Stimulated activated memory B cell treated with anti-CD40 and anti-IgM and Interleukin-4, amounts not matched to agents 10 μg/mL and 1 μg/mL and 100 μg/mL, for 72 hours (primary cell): Measurements from ENCODE around the gene MEX3B.
A peak's percentile ranks its signal among the peaks of the same experiment; 100 is the strongest.

ENCODE experiments used
- ATAC-seq: fragments of 150-1000 bp; cut with Tn5 transposase; 2 replicates; pipeline ENCODE4 v1.10.0; 2021
- H3K27ac Mint-ChIP-seq: one replicate; pipeline ENCODE4 v1.8.0; 2022; ENCODE audit warnings: mild to moderate bottlenecking, mixed read lengths
- H3K27me3 Mint-ChIP-seq: one replicate; pipeline ENCODE4 v1.8.0; 2022; ENCODE audit warnings: mixed read lengths
- H3K36me3 Mint-ChIP-seq: one replicate; pipeline ENCODE4 v1.8.0; 2022; ENCODE audit warnings: mixed read lengths
- H3K4me1 Mint-ChIP-seq: one replicate; pipeline ENCODE4 v1.8.0; 2022; ENCODE audit warnings: mixed read lengths
- H3K4me3 Mint-ChIP-seq: one replicate; pipeline ENCODE4 v1.8.0; 2022; ENCODE audit warnings: mild to moderate bottlenecking, moderate library complexity, mixed read lengths
- H3K9me3 Mint-ChIP-seq: one replicate; pipeline ENCODE4 v1.8.0; 2022; ENCODE audit warnings: mixed read lengths

The MEX3B gene

GRCh38 chr15:82058517-82059204 lies 12.8 kb upstream of the MEX3B start:
- Mint-ChIP-seq H3K9me3 (no peaks in the 10 kb centered on the region), H3K27ac (no peak overlapping the region)

GRCh38 chr15:82058026-82058425 lies 12.2 kb upstream of the MEX3B start:
- Mint-ChIP-seq H3K4me1 (peaks cover 13% of the 10 kb centered on the region), H3K27ac (no peak overlapping the region), H3K27me3 (peaks cover 89% of the 10 kb centered on the region), H3K9me3 (no peaks in the 10 kb centered on the region), H3K4me3 (no peak overlapping the region), H3K36me3 (no peaks in the 10 kb centered on the region)
- ATAC-seq: peak; percentile 20

More at GRCh38 chr15:82058517-82059204, 12.8 kb upstream of the MEX3B start:
- Mint-ChIP-seq H3K4me1 (peaks cover 13% of the 10 kb centered on the region), H3K4me3 (no peak overlapping the region), H3K27me3 (peaks cover 89% of the 10 kb centered on the region), H3K36me3 (no peaks in the 10 kb centered on the region)
- ATAC-seq: no peak

- ATAC-seq: no peak
- peaks cover 85% of the 10 kb centered on the region for H3K27me3 Mint-ChIP-seq
- H3K4me1 Mint-ChIP-seq: peaks cover 13% of the 10 kb centered on the region
- no peak overlapping the region for H3K4me3 Mint-ChIP-seq
- no peaks in the 10 kb centered on the region for H3K9me3 Mint-ChIP-seq
- no peaks in the 10 kb centered on the region for H3K36me3 Mint-ChIP-seq
- no peak overlapping the region for H3K27ac Mint-ChIP-seq
Measured at GRCh38 chr15:82056958-82057823, 11.4 kb upstream of the MEX3B start.

- Mint-ChIP-seq H3K9me3 (no peaks in the 10 kb centered on the region), H3K36me3 (no peaks in the 10 kb centered on the region), H3K4me3 (no peak overlapping the region), H3K4me1 (peaks cover 2% of the 10 kb centered on the region), H3K27ac (no peak overlapping the region), H3K27me3 (peaks cover 75% of the 10 kb centered on the region)
- ATAC-seq: no peak
Measured at GRCh38 chr15:82052751-82053150, 6.9 kb upstream of the MEX3B start.

GRCh38 chr15:82051664-82052063 lies 5.8 kb upstream of the MEX3B start:
- no peaks in the 10 kb centered on the region for H3K36me3 Mint-ChIP-seq
- ATAC-seq: no peak
- no peaks in the 10 kb centered on the region for H3K9me3 Mint-ChIP-seq
- no peak overlapping the region for H3K27ac Mint-ChIP-seq
- H3K4me3 Mint-ChIP-seq: no peak overlapping the region
- peaks cover 8% of the 10 kb centered on the region for H3K4me1 Mint-ChIP-seq
- peaks cover 74% of the 10 kb centered on the region for H3K27me3 Mint-ChIP-seq

GRCh38 chr15:82048811-82049210 lies 3.0 kb upstream of the MEX3B start:
- no peak overlapping the region for H3K27ac Mint-ChIP-seq
- H3K36me3 Mint-ChIP-seq: no peaks in the 10 kb centered on the region
- no peak overlapping the region for H3K4me3 Mint-ChIP-seq
- H3K9me3 Mint-ChIP-seq: no peaks in the 10 kb centered on the region
- peaks cover 19% of the 10 kb centered on the region for H3K4me1 Mint-ChIP-seq
- H3K27me3 Mint-ChIP-seq: peaks cover 57% of the 10 kb centered on the region
- ATAC-seq: no peak

GRCh38 chr15:82047453-82048400 lies 1.9 kb upstream of the MEX3B start:
- peaks cover 2% of the 10 kb centered on the region for H3K9me3 Mint-ChIP-seq
- peaks cover 65% of the 10 kb centered on the region for H3K27me3 Mint-ChIP-seq
- no peak for ATAC-seq
- H3K4me3 Mint-ChIP-seq: peak overlapping the region; percentile 76
- H3K36me3 Mint-ChIP-seq: peaks cover 5% of the 10 kb centered on the region
- no peak overlapping the region for H3K27ac Mint-ChIP-seq
- H3K4me1 Mint-ChIP-seq: peaks cover 19% of the 10 kb centered on the region

GRCh38 chr15:82046666-82047452 lies 1.0 kb upstream of the MEX3B start:
- H3K27me3 Mint-ChIP-seq: peaks cover 58% of the 10 kb centered on the region
- peaks cover 2% of the 10 kb centered on the region for H3K9me3 Mint-ChIP-seq
- ATAC-seq: peak; percentile 87
- no peak overlapping the region for H3K27ac Mint-ChIP-seq
- H3K36me3 Mint-ChIP-seq: peaks cover 5% of the 10 kb centered on the region
- peak overlapping the region; percentile 86 for H3K4me3 Mint-ChIP-seq
- peaks cover 19% of the 10 kb centered on the region for H3K4me1 Mint-ChIP-seq

- peaks cover 48% of the 10 kb centered on the region for H3K27me3 Mint-ChIP-seq
- no peak for ATAC-seq
- peak overlapping the region; percentile 71 for H3K4me3 Mint-ChIP-seq
- peaks cover 19% of the 10 kb centered on the region for H3K4me1 Mint-ChIP-seq
- peaks cover 5% of the 10 kb centered on the region for H3K36me3 Mint-ChIP-seq
- peaks cover 2% of the 10 kb centered on the region for H3K9me3 Mint-ChIP-seq
- no peak overlapping the region for H3K27ac Mint-ChIP-seq
Measured at GRCh38 chr15:82045179-82045891, 483 bp downstream of the MEX3B start.

- ATAC-seq: no peak
- Mint-ChIP-seq H3K4me3 (peak overlapping the region; percentile 71), H3K27me3 (peaks cover 43% of the 10 kb centered on the region), H3K9me3 (peaks cover 2% of the 10 kb centered on the region), H3K27ac (no peak overlapping the region), H3K4me1 (peaks cover 19% of the 10 kb centered on the region), H3K36me3 (peaks cover 5% of the 10 kb centered on the region)
Measured at GRCh38 chr15:82044373-82045178, 1.2 kb downstream of the MEX3B start.

GRCh38 chr15:82043796-82044372 lies 1.9 kb downstream of the MEX3B start:
- Mint-ChIP-seq H3K4me3 (peak overlapping the region; percentile 71), H3K27me3 (peaks cover 39% of the 10 kb centered on the region), H3K9me3 (peaks cover 2% of the 10 kb centered on the region), H3K36me3 (peaks cover 5% of the 10 kb centered on the region), H3K27ac (no peak overlapping the region), H3K4me1 (peaks cover 19% of the 10 kb centered on the region)
- no peak for ATAC-seq

GRCh38 chr15:82043130-82043673 lies 2.6 kb downstream of the MEX3B start:
- Mint-ChIP-seq H3K27me3 (peaks cover 35% of the 10 kb centered on the region), H3K4me3 (peak overlapping the region; percentile 58), H3K27ac (no peak overlapping the region), H3K9me3 (peaks cover 2% of the 10 kb centered on the region), H3K4me1 (peaks cover 19% of the 10 kb centered on the region), H3K36me3 (peaks cover 5% of the 10 kb centered on the region)
- ATAC-seq: no peak

- Mint-ChIP-seq H3K9me3 (peaks cover 2% of the 10 kb centered on the region), H3K4me1 (peaks cover 10% of the 10 kb centered on the region), H3K27me3 (peaks cover 23% of the 10 kb centered on the region), H3K4me3 (no peak overlapping the region), H3K27ac (no peak overlapping the region), H3K36me3 (peaks cover 5% of the 10 kb centered on the region)
- no peak for ATAC-seq
Measured at GRCh38 chr15:82040862-82041261, 5.0 kb downstream of the MEX3B start.
